Stimulated activated naive CD4-positive, alpha-beta T cell treated with Interleukin-2 at 50 U/mL for 16 hours (primary cell): ENCODE data around the gene VWA2.
"Not testable (repeated sequence)": the region's sequence is repeated elsewhere in the genome, so short reads cannot be mapped to it uniquely, and the experiment has no call there.

Experiments used
- DNase-seq: peaks from one replicate; lab custom pipeline; 2025; lab: John Stamatoyannopoulos, UW

The VWA2 gene

DNA sequence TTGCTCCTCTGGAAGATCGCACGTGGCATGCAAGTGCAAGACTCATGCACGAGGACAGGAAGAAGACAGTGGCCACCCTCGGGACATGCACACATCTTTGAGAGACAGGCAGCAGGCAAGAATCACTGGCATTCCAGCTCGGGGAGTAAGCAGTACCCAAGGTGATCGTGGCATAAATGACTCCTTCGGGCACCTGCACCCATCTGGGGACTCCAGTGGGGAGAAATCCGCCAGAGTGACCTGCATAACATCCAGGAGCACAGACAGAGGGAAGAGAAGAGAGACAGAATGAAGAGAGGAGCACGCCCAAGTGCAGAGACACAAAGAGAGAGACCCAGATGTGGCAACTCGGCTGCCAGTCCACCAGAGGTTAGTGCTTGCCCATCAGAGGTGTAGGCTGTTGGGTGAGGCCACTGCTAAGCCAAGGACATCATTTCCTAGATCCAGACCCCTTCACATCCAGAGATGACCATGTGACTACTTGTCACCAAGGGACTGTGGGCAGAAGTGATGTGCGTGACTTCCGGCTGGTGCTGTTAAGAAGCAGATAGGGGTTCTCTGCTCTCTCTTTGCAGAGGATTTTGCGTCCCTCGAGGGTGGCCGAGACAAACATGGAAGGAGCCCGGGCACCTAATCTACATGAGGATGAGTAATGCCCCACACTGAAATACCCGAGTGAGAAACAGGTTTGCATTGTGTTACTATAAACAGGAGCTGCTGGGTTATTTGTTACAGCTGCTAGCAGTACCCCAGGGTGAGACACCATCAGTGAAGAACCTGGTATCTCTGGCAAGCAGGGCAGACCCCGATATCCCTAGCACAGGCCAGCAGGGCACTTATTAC lies 80.6 kb downstream of the VWA2 start:
- DNase-seq: no peak

DNA sequence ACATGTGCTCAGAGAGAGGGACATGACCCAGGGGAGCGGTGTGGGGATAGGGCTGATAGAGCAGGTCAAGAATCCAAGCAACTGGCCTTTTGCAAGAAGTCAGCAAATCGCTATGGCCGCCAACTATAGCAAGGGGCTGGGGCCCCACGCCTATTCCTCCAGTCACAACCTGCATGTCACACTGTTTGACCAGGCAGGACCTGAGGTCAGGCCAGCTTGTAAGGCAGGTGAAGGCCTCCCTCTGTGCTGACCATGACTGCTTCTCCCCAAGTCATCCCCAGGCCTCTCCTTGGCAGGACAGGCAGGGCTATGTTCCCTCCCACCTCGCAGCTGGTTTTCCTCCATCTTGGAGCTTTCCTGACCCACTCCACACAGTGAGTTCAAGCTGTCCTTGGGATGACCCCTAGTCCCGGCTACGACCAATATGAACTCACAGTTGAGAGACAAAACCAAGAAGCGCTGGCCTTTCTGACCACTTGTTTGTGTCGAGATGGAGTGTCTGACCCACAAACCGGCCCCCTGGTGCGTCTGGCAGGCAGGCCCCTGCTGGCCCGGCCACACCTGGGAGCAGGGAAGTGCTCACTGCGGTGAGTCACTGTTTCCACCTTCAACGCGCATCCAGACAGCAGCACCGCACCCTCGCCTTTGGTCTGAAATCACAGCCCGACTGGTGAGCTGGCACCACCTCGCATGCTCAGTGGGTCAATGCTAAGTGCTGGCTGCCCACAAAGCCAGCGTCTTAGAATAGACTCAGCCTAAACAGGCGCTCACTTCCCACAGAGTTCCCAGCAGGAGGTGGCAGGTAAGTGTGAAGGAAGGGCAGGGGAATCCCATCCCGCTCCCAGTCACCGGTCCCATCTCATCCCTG lies 81.4 kb downstream of the VWA2 start:
- no peak for DNase-seq

DNA sequence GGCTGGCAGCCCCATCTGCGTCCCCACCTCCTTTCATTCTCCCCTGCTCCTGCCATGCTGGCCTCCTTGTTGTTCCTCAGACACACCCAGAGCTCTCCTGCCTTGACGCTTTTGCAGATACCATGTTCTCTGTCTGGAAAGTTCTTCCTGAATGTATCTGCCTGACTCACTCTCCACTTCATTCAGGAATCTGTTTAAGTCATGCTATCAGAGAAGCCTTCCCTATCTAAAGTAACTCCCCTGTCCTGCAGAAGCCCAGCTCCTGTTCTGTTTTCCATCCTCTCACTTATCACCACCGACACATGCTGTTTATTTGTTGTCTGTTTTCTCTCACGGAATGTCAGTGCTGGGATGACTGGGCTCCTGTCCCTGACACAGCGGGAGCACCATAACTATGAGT lies 83.3 kb downstream of the VWA2 start:
- no peak for DNase-seq

DNA sequence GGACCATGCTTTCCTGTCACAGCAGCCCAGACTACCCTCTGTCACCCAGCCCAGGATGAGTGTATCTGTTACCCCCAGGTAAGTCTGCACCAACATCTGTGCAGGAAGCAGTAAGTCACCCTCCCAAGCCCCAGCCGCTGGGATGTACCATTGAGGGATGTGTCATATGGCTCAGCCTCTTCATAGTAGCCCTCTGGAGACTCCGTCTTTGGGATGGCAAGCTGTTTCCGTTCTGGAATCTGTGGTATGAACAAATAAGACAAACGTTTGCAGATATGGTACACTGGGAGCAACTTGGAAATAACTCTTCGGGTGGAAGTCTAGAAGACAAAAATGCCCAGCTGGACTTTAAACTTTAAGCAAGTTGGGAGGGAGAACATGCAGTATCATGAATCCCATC lies 84.0 kb downstream of the VWA2 start:
- DNase-seq: no peak

DNA sequence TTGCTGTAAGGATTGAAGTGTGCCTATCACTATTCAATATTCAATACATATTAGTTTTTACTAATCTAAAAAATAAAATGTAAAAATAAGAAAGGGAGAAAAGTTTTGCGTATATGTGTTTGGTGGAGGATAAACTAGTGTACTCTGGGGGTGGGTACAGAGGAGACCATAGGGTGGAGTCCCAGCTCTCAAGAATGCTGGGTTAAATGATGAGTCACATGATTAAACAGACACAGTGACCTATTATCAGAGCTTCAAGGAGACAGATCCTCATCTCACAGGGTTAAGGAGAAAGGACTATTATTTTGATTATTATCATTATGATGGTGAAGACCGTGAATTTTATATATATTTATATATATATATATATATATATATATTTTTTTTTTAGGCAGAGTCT lies 87.7 kb downstream of the VWA2 start:
- DNase-seq: no peak

DNA sequence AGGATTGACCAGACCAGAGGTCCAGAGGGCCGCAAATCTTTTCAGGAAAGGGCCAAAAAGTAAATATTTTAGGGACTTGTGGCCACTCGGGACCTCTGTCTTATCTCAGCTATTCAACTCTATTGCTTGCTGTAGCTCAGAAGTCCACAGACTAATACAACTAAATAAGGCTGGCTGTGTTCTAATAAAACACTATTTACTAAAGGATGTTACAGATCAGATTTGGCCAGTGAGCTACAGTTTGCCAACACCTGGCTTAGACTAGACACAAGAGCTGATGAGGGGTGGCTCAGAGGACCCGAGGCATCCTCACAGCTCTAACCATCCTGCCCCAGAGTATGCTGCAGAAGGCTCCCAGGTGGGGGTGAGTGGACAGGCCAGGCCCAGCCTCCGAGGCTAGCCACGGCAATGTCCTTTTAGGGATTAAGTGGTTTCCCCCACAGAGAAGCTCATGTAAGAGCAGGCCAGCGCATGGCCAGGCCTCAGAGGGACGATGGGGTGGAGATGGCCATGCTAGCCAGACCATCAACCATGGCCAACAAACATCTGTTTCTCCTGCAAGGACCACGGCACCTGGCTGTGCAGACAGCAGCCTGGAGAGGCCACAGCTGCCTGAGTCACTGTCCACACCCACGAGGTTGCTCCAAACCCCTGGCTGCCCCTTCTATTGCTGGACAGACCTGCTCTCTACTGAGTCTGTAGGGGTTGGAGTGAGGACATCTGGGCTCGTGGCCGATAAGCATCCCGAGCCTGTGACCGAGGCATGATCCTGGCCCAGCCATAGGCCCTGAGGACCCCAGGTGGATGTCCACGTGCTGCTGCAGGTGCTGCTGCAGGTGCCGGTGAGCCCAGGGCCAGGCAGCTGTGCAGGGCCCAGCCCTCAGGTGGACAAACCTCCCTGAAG lies 88.7 kb downstream of the VWA2 start:
- no peak for DNase-seq

DNA sequence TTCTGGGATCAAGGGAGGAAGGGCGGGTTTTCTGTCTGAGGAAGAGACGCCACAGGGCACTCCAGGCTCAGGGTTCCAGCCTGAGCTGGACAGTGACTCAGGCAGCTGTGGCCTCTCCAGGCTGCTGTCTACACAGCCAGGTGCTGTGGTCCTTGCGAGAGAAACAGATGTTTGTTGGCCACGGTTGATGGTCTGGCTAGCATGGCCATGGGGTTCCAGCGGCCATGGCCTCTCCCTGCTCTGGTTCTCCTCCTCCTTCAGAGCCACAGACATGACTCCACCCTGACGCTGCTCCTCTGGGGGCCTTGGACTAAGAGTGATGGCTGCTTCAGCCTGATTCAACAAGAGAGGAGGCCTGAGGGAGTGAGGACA lies 89.4 kb downstream of the VWA2 start:
- DNase-seq: no peak

DNA sequence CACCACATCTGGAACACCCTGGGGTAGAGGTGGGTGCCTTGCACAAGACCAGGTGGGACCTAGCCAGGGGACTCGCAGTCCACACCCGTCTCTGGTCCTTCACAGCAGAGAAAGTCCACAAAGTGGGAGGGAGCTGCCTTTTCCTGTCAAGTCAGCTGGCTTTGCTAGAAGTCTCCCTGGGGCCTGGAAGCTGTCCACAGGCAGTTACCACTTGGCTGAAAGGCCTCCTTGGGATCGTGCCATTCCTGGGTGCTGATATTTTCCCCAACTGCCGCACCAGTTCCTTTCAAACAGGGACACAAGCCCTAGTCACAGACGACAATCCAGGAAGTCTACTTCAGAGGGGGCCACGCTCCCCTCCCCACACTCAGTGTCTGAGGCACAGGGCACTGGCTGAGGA lies 89.8 kb downstream of the VWA2 start:
- no peak for DNase-seq

DNA sequence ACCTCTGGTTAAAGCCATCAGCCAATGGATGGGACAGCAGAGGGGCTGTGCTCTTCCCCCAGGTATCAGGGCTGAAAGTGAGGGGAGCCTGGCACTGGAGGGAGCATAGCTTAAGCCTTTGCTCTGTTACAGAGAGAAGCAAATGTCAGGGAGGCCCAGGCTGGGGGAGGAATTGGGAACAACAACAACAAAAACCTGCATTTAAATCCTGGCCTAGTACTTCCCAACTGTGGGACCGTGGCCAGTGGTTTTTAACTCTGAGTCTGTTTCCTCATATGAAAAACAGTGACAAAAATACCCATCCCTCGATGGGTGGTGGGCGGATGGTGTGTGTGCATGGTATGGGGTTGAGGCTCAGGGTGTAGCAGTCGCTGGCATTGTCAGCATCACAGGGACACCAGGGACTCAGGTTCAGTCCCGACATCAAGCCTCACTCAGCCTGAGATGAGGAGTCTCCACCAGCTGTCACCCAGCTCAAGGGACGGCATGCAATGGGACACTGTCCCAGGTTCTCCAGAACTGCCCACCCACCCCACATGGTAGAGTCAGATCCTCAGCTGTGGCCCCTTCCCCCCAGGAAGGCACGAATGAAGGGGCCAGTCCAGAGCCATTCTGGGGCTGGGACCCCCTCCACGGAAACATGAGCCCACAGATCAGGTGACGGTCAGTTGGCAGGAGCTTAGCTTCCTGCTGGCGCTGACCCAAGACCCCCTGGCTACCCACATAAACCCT lies 90.7 kb downstream of the VWA2 start:
- DNase-seq: no peak

DNA sequence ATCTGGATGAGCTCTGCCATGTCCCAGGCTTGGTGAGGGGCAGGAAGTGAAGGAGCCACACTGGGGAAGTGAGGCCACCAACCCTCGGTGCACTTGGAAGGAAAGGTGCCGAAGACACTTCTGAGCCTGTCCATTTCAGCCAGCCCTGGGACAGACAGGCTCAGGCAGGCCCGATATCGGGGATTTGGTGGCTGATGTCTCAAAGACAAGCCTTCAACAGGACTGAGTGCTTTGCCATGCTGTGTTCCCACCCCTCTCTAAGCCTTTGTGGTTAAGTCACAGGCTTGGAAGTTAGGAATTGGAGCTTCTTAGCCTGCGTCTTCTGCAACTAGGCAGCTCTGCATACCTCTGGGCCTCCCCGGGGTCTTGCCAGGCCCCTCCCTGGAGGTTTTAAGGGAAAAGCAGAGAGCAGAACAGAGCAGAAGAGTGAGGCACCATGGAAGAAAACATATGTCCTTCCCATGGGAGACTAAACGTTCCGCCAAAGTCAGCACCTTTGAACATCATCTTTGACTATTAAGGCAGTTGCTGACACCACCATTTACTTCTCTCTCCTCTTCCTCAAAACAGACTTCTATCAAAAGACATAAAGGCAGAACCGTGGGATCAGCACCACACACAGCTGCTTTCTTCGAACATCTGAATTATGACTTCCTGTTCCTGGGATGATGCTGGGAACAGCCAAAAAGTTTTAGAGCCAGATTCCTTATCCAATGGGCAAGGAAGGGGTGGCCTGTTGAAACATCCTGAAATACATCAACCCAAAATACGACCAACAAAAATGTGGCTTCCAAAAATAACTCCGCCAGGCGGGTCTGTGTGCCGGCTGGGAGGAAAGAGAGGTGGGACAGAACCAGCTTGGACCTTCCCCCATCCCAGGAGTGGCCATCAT lies 93.5 kb downstream of the VWA2 start:
- no peak for DNase-seq

DNA sequence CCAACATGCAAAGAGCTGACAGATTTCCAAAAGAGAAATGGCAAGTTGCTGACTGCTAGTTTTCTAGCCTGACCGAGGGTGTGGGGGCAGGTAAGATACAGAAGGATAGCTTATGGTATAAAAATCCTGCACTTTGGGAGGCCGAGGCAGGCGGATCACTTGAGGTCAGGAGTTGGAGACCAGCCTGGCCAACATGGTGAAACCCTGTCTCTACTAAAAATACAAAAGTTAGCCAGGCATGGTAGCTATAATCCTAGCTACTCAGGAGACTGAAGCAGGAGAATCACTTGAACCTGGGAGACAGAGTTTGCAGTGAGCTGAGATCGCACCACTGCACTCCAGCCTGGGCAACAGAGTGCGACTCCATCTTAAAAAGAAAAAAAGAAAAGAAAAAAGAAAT lies 94.4 kb downstream of the VWA2 start:
- not testable (repeated sequence) for DNase-seq

DNA sequence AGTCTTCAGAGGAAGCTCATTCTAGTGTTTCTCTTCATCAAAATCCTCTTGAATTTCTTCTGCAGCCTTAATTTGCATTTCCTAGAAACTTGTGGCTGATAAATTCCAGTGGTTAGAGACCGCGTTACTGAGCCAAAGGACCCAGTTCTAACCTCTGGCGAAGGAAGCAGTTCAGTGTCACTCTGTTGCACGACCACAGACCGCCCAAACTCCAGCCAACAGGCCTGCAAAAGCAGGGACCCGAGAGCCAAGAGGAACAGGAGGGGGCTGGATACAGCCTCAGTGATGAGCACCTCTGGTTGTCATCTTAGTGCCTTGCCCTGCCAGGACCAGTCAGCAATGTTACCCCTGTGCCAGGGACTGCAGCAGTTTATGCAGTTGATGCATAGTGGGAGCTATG lies 95.2 kb downstream of the VWA2 start:
- no peak for DNase-seq

DNA sequence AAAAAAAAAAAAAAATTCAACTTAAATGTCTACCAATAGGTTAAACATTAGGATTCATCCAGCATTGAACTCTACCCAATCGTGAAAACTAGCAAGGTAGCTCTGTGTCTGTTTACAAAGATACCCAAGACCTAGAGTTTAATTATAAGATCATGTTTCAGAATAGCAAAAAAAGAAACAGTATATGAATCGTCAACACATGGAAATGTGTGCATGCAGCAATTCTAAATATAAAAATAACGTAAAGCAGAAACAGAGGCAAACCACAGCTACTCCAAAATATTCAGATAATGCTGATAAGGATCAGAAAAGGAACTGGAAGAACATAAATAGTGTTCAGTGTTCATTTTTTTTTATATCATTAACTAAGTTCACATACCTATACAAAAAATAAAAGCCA lies 96.6 kb downstream of the VWA2 start:
- no peak for DNase-seq

DNA sequence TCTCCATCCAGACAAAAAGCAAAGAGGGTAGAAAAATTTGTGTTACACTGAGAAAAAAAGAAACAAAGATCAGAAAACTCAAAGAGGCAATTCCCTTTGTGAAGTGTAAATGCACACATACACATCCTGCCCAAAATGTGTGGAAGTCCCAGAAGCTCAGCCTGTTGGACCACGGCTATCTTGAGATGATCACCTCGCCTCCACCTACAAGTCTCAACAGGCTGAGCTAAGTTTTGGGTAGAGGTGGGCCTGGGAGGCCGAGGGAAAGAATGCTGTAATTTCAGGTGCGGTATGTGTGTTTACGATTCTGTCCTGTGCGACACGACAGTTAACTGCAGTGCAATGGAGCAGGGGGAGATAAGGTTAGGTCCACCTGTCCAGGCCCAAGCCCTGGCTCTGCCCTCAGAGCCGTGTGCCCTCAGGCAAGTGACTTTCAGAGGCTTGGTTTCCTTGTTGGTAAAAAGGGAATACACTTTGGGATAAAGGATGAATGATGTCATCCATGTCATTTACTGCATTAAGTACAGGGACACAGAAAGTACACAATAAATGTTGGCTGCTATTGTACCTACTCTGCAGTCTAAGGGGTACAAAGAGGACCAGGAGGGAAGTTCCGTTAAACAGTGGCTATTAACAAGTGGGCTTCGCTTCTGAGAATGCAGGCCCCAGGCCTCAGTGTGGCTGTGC lies 97.9 kb downstream of the VWA2 start:
- DNase-seq: no peak

DNA sequence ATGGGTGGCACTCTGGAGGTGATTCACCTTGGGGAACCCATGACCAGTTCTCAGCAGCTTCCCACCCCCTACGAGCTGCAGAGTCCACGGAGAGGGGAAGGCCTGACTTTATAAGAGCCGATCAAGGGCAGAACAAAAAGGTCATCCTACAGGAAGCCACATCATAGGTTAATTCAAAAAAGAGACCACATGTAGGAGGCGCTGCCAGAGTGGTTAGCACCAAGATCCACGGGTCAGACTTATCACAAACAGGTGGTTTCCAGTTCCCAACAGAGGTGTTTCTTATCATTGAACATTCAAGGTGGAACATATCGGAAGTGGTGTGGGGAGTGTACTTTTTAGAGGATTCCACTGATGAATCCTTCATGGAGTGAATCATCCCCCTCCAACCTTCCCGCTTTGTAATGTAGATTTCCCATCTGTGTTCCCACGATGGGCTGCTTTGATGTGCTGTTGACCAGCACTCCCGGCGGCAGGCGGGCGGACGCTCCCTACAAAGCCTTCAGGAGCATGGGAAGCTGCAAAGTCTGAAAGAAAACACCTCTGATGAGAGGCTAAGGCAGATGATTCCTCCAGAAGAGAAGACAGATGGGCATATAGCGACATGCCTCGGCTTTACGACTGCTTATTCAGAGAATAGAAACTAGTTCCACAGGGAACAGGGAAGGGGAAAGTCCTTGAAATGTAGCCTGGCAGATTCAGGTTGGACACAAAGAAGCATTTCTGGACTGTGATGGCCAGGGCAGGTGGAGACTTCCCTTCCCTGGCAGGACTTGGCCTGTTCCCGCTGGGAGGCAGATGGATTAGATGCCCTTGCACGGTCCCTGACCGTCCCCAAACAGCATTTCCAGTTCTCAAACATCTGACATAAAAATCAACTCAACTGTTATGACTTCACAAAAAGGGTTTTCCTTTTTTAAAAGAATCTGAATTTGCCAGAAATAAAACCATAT lies 98.7 kb downstream of the VWA2 start:
- DNase-seq: no peak

DNA sequence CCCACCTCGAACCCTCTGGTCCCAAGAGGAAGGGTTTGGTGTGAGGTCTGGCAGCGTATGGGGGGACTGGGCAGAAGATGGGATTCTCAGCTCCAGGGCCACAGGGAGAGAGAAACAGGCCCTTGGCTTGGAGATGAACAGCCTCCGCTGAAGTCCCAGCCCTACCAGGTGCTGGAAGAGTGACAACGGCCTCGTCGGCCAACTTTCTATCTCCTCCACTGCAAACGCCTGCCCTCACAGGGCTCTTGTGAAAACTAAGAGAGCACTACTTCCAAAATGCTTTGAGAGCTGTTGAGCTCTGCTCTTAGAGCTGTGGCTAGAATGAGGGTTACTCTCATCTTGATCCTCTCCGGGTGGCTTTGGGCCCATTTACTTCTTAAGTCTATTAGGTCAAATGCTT lies 101.8 kb downstream of the VWA2 start:
- DNase-seq: no peak
